Activated T-cell treated with anti-CD3 and anti-CD28 coated beads, Interleukin-2, amount 50 U/mL, for 72 hours (primary cell): Measurements from ENCODE around the gene IL24. TPM values are rescaled to one million over a fixed set of nuclear protein-coding genes. Genes with fewer than 3 reads are reported as not detected.
"Not testable (repeated sequence)": the region's sequence is repeated elsewhere in the genome, so short reads cannot be mapped to it uniquely, and the experiment has no call there.

Source experiments
- ATAC-seq, 2 donors: fragments of 150-1000 bp; cut with Tn5 transposase; replicated peaks in 1 of 2; 2 replicates each; pipeline ENCODE4 v1.10.0; 2021; ENCODE audit warnings: moderate library complexity in 2 of 2, mild to moderate bottlenecking in 1 of 2
- DNase-seq, 2 donors: peaks; one replicate each; pipeline ENCODE4 v3.0.0; 2021 to 2022; ENCODE audit warnings: mixed read lengths in 1 of 2
- H3K27ac Mint-ChIP-seq: one replicate; pipeline ENCODE4 v1.8.0; 2022; ENCODE audit warnings: mild to moderate bottlenecking, moderate library complexity, mixed read lengths
- H3K27me3 Mint-ChIP-seq: one replicate; pipeline ENCODE4 v1.8.0; 2022; ENCODE audit warnings: low read depth, mixed read lengths
- H3K36me3 Mint-ChIP-seq, 2 donors: one replicate each; pipeline ENCODE4 v1.8.0; 2022; ENCODE audit warnings: mixed read lengths in 2 of 2, mild to moderate bottlenecking in 1 of 2; ENCODE audit not compliant: insufficient read depth in 2 of 2
- H3K4me1 Mint-ChIP-seq: one replicate; pipeline ENCODE4 v1.8.0; 2022; ENCODE audit warnings: low read depth, mixed read lengths
- H3K4me3 Mint-ChIP-seq, 2 donors: one replicate each; pipeline ENCODE4 v1.8.0; 2022; ENCODE audit warnings: mild to moderate bottlenecking in 2 of 2, mixed read lengths in 2 of 2, moderate library complexity in 2 of 2
- H3K9me3 Mint-ChIP-seq, 2 donors: one replicate each; pipeline ENCODE4 v1.8.0; 2022; ENCODE audit warnings: mixed read lengths in 2 of 2
- total RNA-seq, 2 donors: library from RNA; stranded (reverse); gene quantifications; one replicate each; pipeline ENCODE4 v1.2.3, GENCODE V29; 2022

IL24 gene
- total RNA-seq: 1 to 10 TPM; 3.9 to 5.2 TPM

GRCh38 chr1:206897175-206897574 lies at the start of gene IL24:
IL24 (plus strand) TSS chr1:206897443; CDS start chr1:206897833, 390 bp downstream.
- no peaks in the 10 kb centered on the region for H3K9me3 Mint-ChIP-seq
- peaks cover 95% of the 10 kb centered on the region for H3K4me1 Mint-ChIP-seq
- no peaks in the 10 kb centered on the region for H3K36me3 Mint-ChIP-seq
- ATAC-seq (peak; percentile 77 to 81), DNase-seq (peak; percentile 53 to 63)
- no peaks in the 10 kb centered on the region for H3K27me3 Mint-ChIP-seq
- peak within 1 kb of the TSS; percentile 77 to 88 for H3K4me3 Mint-ChIP-seq
- H3K27ac Mint-ChIP-seq: peak within 1 kb of the TSS; percentile 95

- Mint-ChIP-seq H3K9me3 (peaks cover 0 to 2% of the 10 kb centered on the region in 2 donors), H3K4me1 (no peaks in the 10 kb centered on the region), H3K27ac (no peak overlapping the region), H3K4me3 (no peak overlapping the region), H3K36me3 (no peaks in the 10 kb centered on the region), H3K27me3 (peaks cover 7% of the 10 kb centered on the region)
- DNase-seq (no peak), ATAC-seq (no peak)
Observed at GRCh38 chr1:206847946-206848345, 49.3 kb upstream of the IL24 start.

- DNase-seq (no peak), ATAC-seq (no peak)
- H3K27ac Mint-ChIP-seq: no peak overlapping the region
- no peaks in the 10 kb centered on the region for H3K4me1 Mint-ChIP-seq
- H3K9me3 Mint-ChIP-seq: peaks cover 0 to 4% of the 10 kb centered on the region in 2 donors
- no peaks in the 10 kb centered on the region for H3K36me3 Mint-ChIP-seq
- H3K4me3 Mint-ChIP-seq: no peak overlapping the region
- H3K27me3 Mint-ChIP-seq: peaks cover 7% of the 10 kb centered on the region
Observed at GRCh38 chr1:206850401-206850800, 46.8 kb upstream of the IL24 start.

- Mint-ChIP-seq H3K4me1 (peaks cover 6% of the 10 kb centered on the region), H3K4me3 (no peak overlapping the region), H3K36me3 (no peaks in the 10 kb centered on the region), H3K27ac (no peak overlapping the region), H3K9me3 (peaks cover 0 to 4% of the 10 kb centered on the region in 2 donors), H3K27me3 (peaks cover 7% of the 10 kb centered on the region)
- no peak for DNase-seq
- ATAC-seq: no peak
Observed at GRCh38 chr1:206851341-206852010, 45.8 kb upstream of the IL24 start.

- not testable (repeated sequence) for H3K27ac Mint-ChIP-seq, H3K27me3 Mint-ChIP-seq, H3K36me3 Mint-ChIP-seq, DNase-seq, ATAC-seq, H3K4me3 Mint-ChIP-seq, H3K9me3 Mint-ChIP-seq
- peaks cover 17% of the 10 kb centered on the region for H3K4me1 Mint-ChIP-seq
Observed at GRCh38 chr1:206852662-206853061, 44.6 kb upstream of the IL24 start.

- DNase-seq, H3K9me3 Mint-ChIP-seq, H3K27me3 Mint-ChIP-seq, H3K27ac Mint-ChIP-seq, H3K36me3 Mint-ChIP-seq, ATAC-seq, H3K4me3 Mint-ChIP-seq: not testable (repeated sequence)
- H3K4me1 Mint-ChIP-seq: peaks cover 17% of the 10 kb centered on the region
Observed at GRCh38 chr1:206853696-206854095, 43.5 kb upstream of the IL24 start.

GRCh38 chr1:206854401-206855129 lies 42.7 kb upstream of the IL24 start:
- DNase-seq (no peak), ATAC-seq (no peak)
- Mint-ChIP-seq H3K27me3 (peaks cover 7% of the 10 kb centered on the region), H3K36me3 (no peaks in the 10 kb centered on the region), H3K9me3 (peaks cover 0 to 4% of the 10 kb centered on the region in 2 donors), H3K4me1 (peaks cover 17% of the 10 kb centered on the region), H3K4me3 (no peak overlapping the region), H3K27ac (no peak overlapping the region)

- H3K9me3 Mint-ChIP-seq: peaks cover 0 to 4% of the 10 kb centered on the region in 2 donors
Observed at GRCh38 chr1:206855859-206856258, 41.4 kb upstream of the IL24 start.

GRCh38 chr1:206856674-206857464 lies 40.4 kb upstream of the IL24 start:
- Mint-ChIP-seq H3K27ac (no peak overlapping the region), H3K27me3 (peaks cover 8% of the 10 kb centered on the region), H3K36me3 (no peaks in the 10 kb centered on the region), H3K9me3 (peaks cover 0 to 4% of the 10 kb centered on the region in 2 donors), H3K4me3 (no peak overlapping the region), H3K4me1 (peaks cover 17% of the 10 kb centered on the region)
- ATAC-seq (peak; percentile 96 to 97), DNase-seq (peak; percentile 28 to 36)

More at GRCh38 chr1:206855859-206856258, 41.4 kb upstream of the IL24 start:
- Mint-ChIP-seq H3K27ac (no peak overlapping the region), H3K4me1 (peaks cover 17% of the 10 kb centered on the region), H3K4me3 (no peak overlapping the region), H3K27me3 (peaks cover under 1% of the 10 kb centered on the region), H3K36me3 (no peaks in the 10 kb centered on the region)
- ATAC-seq (no peak), DNase-seq (no peak)

- H3K36me3 Mint-ChIP-seq: no peaks in the 10 kb centered on the region
- peak overlapping the region; percentile 19 for H3K27ac Mint-ChIP-seq
Observed at GRCh38 chr1:206859082-206859521, 38.1 kb upstream of the IL24 start.

GRCh38 chr1:206860165-206860564 lies 37.1 kb upstream of the IL24 start:
- Mint-ChIP-seq H3K4me3 (no peak overlapping the region), H3K27ac (no peak overlapping the region), H3K27me3 (peaks cover 8% of the 10 kb centered on the region), H3K4me1 (peaks cover 23% of the 10 kb centered on the region), H3K36me3 (no peaks in the 10 kb centered on the region), H3K9me3 (no peaks in the 10 kb centered on the region)
- ATAC-seq (no peak), DNase-seq (no peak)

More at GRCh38 chr1:206859082-206859521, 38.1 kb upstream of the IL24 start:
- no peak overlapping the region for H3K4me3 Mint-ChIP-seq
- H3K9me3 Mint-ChIP-seq: peaks cover 0 to 1% of the 10 kb centered on the region in 2 donors
- no peak for DNase-seq
- ATAC-seq: no peak
- peaks cover 8% of the 10 kb centered on the region for H3K27me3 Mint-ChIP-seq
- peaks cover 17% of the 10 kb centered on the region for H3K4me1 Mint-ChIP-seq

- no peak overlapping the region for H3K27ac Mint-ChIP-seq
- no peaks in the 10 kb centered on the region for H3K9me3 Mint-ChIP-seq
- H3K36me3 Mint-ChIP-seq: no peaks in the 10 kb centered on the region
- H3K4me3 Mint-ChIP-seq: no peak overlapping the region
- DNase-seq (no peak), ATAC-seq (no peak)
- peaks cover 32% of the 10 kb centered on the region for H3K4me1 Mint-ChIP-seq
- peaks cover 17% of the 10 kb centered on the region for H3K27me3 Mint-ChIP-seq
Observed at GRCh38 chr1:206863266-206863665, 34.0 kb upstream of the IL24 start.
